ENCODE measurements around the gene FAF1. TPM values are rescaled to one million over a fixed set of nuclear protein-coding genes. Genes with fewer than 3 reads are reported as not detected.

The FAF1 gene
- polyA plus RNA-seq, 1 donor = 72.3 TPM

DNA sequence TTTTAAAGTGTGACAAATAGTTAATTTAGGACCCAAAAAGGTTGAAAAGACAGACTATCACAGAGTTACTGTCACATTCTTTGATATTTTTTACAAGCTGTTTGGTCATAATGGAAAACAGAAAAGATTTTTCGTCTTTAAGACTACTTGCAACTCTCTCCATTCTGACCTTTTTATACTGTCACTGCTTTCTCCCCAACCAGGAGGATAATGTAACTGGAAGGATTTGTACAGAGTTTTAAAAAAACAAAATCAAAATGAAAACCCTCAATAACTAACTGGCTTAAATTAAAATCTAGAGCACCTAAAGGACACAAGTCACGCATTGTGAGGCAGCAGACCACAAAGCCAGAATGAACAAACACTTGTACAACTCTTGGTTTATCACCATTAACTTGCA lies 257.7 kb downstream of the FAF1 start:
- no peak for DNase-seq

DNA sequence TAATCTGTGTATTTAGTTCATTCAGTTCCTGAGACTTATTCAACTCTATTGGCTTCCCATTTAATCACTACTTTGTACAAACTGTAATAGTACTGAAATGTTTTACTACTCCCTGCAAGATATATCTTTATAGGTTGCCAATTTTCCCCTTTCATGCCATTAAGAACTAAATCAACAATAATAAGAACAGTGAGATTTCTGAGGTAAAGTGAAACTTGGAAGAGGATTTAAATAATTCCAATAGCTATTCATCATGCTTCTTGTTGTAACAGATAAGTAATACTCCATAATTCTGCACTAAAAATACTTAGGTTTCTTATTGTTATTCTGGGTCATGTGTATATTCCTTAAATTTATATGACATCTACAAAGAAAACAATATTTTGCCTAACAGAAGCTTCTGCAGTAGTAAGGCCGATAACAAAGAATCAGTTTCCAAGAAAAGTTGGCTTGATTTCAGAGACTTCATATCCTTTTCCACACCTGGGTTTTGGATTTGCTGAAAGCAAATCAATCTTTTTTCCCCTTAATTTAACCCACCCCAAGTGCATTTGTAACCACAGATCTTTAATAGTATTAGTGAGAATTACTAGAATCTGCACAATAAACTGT lies 258.3 kb downstream of the FAF1 start:
- DNase-seq = no peak

DNA sequence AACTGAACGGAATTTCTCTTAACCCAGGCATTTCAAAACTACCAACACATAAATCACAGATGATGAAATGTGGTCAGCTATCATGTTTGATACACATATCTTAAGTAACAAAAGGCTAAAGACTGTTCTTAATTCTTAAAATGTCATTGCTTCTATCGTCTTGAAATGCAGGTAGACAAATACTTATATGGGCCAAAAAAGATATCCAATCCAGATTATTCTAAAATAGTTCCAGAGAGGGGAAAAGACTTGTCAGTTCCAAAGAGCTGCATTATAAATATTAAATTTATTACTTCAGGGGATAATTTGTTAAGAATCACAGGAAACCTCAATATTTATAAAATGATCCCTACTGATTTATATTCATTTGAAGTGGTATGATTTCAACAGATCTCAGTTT lies 259.4 kb downstream of the FAF1 start:
- no peak for DNase-seq

DNA sequence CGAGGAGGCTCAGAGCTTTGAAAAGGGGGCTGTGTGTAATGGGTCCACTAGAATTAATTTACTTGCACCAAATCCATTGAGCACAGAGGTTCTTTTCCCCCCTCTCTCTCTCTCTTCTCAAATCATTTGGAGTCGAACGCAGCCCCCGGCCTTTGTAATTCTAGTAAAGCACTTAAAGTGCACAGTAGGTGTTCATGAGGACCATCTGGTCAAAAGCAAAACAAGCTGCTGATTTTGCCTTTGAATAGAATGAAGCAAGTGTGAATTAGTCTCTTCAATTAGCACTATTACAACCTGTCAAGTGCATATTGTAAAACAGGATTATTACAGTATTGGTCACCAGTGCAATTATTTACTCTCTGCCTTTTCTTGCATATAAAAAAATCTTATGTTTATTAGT lies 259.9 kb downstream of the FAF1 start:
- no peak for DNase-seq

DNA sequence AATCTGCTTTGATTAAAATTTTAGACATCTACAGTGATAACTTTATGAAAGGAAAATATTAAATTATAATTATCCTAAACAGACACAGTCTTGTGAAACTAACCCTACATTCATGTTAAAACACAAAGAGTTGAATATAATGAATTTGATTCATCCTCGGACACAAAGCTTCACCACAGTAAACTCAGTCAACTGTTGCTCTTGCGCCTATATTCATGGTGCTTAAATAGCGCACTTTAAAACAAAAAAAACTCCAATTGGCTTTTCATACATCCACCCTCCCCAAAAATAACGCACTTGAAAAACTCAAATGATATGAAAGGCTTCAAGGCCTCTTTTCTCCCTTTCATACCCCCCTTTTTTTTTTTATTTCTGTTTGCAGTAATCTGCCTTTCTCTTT lies 260.3 kb downstream of the FAF1 start:
- no peak for DNase-seq

DNA sequence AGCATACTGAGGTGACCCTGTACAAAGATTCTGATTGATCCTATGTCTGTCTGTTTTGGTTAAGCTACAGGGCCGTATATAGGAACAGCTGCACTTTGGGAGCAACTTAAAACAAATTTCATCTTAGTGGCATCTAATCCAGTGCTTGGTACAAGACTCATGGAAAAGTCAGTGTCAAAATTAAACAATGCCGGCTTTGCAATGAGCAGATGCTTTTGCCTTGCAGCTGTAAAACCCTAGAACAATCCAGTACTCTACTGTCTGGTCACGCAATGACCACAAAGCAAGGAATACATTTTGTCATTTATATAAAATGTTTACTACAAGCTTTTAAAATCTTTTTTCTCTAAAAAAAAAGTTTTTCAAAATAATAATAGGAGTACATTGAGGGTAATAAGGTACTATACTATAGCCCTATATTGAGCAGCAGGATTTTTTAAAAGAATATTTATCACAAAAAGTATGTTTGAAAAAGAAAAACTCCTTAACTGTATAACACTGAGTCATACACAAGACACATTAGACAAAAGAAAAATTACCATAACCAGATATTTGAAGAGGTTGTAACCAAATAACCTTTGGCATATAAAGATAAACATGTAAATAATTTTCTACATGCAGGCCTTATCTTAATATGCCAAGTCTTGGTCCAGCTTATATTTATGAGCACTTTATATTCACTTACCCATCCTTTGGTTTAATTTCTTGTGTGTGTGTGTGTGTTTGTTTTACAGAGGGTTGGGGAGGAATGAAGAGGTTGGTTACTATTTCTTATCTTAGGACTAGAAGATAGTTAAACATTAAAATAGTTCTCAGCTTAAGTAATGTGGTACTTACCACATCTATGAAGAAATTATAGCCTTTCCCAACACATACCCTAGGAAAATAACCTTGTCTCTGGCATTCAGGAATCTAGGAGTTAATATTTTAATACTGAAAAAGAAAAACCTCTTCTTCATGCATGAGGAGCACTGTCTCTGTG lies 262.3 kb downstream of the FAF1 start:
- no peak for DNase-seq

DNA sequence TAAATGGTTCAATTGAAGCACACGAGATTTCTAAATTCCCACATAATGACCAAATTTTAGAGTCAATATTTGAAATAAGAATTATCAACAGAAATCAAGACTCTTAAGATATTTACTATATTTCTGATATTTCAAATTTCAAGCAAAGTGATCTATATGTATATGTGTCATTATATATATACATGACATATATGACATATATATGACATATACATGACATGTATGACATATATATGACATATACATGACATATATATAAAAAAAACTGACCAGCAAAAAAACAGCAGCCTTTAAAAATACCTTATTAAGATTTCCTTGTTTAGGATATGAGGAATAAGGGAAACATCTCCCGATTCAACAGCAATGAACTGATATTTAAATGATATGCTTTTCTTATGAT lies 266.2 kb downstream of the FAF1 start:
- DNase-seq = no peak

DNA sequence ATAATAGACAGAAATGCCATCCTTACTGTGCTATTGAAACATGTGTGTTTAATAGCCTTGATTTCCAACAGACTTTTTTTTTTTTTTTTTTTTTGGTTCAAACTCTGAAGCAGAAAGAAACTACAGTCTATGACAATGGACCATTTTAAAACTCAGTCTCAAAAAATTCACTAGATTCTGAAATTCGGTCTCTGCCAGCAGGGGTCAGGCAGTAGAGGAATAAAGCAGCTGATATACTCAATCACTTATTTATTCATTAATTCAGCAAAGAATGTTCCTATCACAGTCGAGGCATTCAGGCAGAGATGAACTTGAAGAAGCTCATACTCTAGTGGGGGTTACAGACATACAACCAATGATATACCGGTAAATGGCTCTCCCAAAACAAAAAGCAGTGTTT lies 275.9 kb downstream of the FAF1 start:
- no peak for DNase-seq

DNA sequence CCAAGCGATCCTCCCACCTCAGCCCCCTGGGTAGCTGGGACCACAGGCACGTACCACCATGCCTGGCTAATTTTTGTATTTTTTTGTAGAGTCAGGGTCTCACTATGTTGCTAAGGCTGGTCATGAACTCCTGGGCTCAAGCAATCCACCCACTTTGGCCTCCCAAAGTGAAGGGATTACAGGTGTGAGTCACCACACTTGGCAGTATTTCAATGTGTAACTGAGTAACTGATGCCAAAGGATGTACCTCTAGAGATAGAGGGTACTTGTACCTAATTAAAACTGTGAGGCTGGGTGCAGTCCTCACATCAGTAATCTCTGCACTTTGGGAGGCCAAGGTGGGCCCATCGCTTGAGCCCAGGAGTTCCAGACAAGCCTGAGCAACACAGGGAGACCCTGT lies 278.1 kb downstream of the FAF1 start:
- DNase-seq = no peak

DNA sequence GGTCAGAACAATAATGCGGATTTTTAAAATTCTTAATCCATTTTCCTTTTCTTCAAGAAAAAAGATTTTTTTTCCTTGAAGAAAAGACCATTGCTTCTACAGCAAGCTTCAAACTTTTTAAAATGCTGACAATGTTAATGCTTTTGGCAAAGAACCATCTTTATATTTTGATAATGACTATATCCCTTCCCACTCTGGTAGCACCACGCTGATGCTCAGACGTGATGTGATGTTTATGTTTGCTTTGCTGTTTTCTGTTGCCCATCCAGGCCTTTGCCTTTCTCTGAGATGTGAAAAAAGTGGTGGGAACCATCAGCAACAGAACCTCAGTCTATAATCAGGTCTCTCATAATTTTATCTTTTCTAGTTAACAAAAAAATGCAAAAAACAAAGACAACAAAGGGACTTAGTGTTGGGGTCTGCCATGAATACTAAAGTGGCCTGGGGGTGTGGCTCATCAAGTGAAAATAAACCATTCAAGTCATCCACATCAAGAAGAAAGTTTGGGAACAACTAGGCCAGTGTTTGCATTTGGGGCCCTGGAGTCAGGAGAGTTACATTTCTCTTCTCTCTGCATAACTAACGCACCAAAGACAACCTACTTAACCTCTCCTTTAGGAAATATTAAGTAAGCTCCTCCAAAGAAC lies 292.2 kb downstream of the FAF1 start:
- DNase-seq = no peak

DNA sequence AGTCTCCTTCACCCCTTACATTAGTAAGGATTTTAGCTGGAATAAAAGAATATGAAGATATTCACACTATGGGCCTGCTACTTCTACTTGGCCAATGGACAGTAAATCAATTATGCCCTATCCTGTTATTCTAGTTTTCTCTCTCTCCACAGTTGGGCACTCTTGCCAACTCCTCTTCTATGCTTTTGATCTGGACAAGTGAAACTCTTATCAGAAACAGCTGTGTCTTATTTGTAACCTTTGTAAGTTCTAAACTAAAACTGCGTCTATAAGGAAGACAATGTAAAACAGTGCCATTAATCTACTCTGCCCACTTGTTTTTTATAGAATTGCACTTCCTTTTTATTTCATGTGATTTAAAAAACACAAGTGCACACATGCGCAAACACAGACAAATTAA lies 292.8 kb downstream of the FAF1 start:
- DNase-seq = no peak

DNA sequence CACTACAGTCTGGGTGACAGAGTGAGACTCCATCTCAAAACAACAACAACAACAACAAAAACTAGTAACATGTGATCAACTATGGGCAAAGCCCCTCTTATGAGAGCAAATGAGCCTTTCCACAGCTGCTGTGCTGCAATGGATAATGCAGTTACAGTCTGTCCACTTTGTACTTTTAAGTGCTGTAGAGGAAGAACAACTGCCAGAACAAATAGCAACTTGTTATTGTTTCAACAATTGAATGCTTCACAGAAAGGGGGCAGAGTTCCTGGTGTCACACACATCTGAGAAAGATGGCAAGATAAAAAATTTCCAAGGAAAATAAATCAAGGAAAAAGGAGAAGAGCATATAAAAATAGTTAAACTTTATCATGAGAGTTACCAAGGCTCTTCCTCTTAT lies 293.2 kb downstream of the FAF1 start:
- DNase-seq = no peak

DNA sequence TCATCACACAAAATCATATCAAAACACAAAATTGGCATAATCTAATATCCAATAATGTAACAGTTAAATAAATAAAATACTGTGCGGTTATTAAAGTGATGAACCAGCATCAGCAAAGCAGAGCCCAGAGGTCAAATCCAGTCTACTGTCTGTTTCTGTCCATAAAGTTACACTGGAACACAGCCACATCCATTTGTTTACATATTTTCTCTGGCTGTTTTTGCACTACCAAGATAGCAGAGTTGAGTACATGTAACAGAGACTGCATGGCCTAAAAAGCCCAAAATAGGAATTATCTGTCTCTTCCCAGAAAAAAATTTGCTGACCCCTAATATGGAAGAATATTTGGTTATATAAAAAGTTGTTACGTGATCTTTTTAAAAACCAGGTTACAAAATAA lies 294.7 kb downstream of the FAF1 start:
- no peak for DNase-seq

DNA sequence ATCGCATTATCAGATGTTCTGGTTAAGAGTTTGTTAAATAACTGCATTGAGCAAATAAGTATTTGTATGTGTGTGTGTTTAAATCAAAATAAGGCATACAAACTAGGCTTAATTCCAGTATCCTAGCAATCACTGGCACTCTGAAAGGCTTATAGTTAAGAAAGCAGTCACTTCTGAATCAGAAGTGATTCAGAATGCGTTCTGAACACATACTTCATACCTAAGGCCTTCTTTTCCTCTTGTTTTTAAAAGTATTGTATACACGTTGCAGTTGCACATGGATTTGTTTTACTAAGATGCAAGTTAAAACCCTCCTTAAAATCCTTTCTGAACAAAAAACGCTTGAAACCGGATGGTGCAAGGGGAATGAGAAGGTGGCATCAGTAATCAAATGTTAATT lies 298.4 kb downstream of the FAF1 start:
- no peak for DNase-seq

DNA sequence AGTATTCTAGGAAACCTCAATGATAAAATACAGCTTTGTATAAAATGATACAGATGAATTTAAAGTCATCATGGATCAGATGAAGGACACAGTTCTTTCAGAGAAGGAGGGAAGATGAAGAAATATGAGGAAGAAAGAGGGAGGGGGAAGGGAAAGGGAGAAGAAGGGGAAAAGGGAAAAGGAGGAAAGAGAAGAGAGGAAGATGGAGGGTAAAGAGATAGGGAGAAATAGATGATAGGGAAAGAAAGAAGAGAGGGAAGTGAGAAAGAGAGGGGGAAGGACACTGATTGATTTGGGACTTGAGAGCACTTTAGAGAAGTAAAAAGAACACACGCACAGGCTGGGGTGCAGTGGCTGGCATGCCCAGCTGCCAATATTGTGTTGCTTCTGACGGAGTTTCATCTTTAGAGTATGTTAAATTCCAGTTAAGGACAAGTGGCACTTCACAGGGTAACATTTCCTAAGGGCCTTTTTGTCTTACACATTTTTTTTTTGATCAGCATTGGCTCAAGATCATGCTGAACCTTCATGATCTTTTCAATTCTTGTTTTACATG lies 300.9 kb downstream of the FAF1 start:
- DNase-seq = no peak

DNA sequence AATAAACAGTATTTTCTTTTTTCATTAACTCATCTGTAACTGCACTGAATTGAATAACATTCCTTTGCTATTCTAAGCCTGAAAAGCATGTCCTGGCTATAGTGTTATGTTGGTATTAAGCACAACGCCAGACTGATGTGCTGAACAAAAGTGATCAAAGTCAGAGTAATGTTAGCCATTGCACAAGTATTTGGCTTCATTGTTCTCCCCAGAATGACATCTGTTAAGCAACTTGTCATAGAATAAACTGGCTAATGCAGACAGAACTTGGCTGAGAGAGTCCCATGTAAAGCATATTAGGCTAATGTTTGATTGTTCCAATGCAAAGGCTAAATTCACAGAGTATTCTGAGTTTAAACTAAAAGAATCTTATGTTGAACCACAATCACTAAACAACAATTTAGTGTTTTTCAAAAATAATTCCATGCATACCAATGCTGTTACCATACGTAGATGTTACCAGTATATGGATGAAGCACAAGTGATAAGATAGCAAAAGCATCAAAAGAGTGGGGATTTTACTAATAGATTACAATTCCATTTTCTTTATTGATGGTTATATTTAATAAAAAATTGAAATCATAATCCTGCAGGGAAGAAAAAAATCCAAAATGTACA lies 301.5 kb downstream of the FAF1 start:
- no peak for DNase-seq

DNA sequence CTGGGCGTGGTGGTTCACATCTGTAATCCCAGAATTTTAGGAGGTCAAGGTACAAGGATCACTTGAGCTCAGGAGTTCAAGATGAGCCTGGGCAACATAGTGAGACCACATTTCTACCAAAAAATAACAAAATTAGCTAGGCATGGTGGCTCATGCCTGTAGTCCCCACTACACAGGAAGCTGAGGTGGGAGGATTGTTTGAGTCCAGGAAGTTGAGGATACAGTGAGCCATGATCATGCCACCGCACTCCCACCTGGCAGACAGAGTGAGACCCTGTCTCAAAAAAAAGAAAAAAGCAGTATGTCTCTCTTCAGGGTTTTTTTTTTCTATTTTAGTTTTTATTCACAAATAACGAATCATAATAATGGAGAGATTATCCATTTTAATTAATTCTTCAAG lies 303.1 kb downstream of the FAF1 start:
- DNase-seq = no peak

DNA sequence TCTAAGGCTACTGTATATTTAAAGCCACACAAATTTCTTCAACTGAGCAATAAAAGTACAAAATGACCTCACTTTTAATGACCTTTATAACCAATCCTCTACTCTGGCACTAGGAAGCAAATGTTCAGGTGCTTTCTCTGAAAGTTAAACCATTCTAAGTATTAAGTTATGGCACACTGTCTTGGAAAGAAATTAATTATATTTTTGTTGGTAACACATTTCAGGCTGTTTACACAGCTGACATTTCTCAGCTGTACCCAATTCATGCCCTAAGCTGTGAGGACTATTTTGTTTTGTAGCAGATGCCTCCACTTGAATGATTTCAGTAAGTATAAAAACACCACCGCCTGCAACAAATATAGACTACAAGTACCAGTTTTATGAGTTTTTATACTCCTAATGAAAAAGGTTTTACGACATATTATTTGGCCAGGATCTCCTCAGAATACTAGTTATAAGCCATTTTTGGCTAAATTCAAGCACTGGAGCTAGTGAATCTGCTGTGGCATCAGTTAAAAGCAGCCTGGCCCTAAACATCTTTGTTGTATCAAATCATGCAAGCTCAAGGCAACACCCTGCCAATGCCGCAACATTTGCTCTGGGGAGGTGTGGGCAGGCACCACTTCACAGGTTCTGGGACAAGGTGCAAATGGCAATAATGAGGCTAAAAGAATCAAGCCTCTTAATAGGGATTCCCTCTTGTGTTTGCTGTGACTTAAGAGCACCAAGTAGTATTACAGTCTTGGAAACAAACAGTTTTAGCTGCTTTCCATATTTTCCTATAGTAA lies 308.4 kb downstream of the FAF1 start:
- DNase-seq = no peak

DNA sequence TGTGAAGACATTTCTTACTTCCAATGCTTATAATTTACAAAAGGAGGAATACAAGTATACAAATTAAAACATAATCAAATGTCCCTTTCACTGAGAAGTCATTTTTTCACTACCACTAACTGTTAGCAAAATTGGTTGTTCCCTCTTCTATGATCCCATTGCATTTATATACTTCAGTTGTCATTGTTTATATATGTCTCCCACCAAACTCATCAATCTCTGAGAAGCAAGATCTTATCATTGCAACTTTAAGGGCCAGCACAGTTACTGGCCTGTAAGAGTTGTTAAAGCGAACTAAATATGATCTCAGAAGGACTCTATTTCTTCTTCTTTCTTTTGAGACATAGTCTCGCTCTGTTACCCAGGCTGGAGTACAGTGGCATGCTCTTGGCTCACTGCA lies 313.5 kb downstream of the FAF1 start:
- no peak for DNase-seq

DNA sequence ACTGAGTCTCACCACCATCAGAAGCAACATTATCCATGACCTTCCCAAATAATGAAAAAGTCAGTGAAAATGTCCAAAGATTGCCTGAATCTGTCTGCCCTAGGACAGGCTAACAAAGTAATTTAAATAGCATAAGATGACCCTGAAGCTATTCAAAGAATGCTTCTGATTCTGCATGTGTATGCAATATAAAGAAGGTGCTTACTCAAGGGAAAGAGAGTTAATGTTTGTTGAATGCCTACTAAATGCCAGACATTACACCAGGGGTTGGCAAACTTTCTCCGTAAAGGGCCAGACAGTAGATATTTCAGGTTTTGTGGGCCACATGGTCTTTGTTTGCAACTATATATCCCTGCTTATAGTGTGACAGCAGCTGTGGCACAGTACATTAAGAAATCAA lies 314.9 kb downstream of the FAF1 start:
- DNase-seq = no peak

DNA sequence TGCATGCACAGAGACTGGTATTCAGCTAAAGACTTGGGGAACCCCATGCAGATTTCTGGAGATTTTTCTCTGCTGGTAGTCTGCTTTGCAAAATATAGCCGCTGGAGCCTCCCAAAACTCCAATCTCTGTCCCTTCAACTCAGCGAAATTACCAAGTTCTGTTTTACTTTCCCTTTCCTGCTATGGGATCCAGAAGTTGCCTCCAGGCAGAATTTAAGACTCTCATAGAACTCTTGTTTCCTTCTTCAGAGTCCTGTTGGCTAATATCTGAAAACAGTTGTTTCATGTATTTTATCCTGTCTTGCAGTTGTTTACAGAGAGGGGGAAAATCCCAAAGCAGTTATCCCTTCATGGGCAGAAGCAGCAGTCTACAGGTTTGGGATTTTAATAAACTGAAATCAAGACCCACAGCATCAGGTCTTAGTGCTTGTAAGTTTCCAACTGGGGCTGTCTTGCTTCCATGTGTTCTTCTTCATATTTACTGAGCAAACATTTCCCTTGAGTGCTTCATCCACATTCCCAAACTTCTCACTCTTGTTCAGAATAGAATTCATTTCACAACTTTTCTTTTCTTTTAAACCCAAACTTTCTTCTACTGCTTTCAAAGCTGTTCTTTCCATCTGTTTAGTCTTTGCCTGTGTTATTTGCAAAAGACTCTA lies 315.5 kb downstream of the FAF1 start:
- no peak for DNase-seq

Measured in left kidney (tissue), 2 donors.